GOT3 (cell line): Measurements from ENCODE around the gene SEMA4D.

Experiments
- DNase-seq: peaks from one replicate; lab custom pipeline; 2025; ENCODE audit warnings: mixed read lengths; lab: John Stamatoyannopoulos, UW

SEMA4D gene

DNA sequence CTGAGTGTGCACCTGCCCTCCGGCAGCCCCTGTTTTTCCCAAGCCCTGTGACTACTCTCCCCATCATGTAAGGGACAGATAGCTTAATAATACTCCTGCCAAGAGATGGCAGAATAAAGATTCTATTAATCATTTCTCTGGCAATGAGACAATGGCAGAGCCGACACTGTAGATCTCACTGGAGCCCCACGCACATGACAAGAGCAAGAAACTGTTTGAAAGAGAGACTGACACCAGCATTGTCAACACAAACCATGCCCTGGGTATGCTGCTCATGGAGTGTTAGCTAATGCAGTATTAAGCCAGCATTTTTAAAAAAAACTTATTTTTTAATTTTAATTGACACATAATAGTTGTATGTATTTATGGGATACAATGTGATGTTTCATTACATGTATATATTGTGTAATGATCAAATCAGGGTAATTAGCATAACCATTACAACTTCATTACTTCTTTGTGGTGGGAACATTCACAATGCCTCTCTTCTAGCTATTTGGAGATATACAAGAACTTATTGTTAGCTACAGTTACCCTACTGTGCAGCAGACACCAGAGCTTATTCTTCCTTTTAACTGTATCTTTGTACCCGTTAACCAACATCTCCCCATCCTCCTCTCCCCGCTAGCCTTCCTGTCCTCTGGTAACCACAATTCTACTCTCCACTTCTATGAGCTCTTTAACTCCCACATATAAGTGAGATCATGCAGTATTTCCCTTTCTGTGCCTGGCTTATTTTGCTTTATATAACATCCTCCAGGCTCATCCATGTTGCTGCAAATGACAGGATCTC is 31.5 kb upstream of the SEMA4D start:
- no peak for DNase-seq

DNA sequence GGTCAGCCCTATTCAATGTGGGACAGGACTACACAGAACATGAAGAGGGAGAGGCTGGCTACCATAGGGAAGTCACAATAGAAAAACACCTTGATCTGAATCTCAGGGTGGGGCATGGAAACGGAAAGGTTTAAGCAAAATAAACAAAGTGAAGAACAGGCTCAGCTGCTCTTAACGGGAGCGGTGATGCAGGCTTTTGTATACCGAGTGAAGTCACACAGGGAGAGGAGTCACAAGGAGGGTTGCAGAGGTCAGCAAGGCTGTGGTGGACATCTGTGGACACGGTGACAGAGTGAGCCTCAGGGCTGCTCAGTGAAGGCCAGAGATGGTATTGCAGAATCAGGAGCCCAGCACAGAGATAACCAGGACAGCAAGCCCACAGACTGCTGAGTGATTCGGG is 30.6 kb upstream of the SEMA4D start:
- no peak for DNase-seq

DNA sequence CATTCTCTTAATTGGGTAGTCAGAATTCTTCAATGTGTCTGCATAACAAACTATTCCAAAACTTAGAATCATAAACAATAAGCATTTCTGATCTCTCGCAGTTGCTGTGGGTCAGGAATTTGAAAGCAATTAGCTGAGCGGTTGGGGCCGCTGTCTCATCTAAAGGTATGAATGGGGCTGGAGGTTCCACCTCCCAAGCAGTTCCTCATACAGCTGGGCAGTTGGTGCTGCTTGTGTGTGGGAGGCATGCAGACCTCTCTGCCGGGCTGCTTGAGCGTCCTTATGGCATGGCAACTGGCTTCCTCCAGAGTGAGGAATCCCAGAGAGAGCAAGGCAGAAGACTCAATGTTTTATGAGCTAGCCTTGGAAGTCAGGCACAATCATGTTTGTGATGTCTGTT is 30.2 kb upstream of the SEMA4D start:
- no peak for DNase-seq

DNA sequence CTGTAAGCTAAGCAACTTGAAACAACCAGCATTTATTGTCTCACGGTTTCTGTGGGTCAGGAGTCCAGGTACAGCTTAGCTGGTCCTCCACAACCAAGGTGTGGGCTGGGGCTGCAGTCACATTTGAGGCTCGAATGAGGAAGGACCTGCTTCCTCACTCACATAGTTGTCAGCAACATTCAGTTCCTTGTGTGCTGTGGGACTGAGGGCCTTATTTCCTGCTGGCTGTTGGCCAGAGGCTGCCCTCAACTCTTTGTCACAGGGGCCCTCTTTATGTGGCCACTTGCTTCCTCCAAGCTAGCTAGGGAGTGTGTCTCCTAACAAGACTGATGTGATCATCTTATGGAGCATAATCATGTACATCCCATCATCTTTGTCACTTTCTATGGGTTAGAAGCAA is 29.2 kb upstream of the SEMA4D start:
- DNase-seq, result no peak

DNA sequence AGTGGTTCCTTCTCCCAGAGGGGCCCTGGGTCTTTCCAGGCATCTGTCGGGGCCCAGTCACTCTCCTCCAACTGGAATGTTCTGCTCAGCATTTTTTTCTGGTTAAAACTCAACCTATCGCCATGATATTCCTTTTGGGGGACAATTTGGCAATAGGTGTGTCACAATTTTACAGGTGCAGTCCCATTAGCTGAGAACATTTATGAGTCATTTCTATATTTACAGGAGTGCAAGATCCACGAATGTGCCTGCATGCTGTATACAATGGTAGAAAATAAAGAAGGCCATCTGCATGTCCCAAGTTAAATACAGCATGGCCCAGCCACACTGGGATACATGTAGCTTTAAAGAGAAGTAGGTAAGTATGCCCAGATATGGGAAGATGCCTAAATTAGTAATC is 28.8 kb upstream of the SEMA4D start:
- DNase-seq, result no peak

DNA sequence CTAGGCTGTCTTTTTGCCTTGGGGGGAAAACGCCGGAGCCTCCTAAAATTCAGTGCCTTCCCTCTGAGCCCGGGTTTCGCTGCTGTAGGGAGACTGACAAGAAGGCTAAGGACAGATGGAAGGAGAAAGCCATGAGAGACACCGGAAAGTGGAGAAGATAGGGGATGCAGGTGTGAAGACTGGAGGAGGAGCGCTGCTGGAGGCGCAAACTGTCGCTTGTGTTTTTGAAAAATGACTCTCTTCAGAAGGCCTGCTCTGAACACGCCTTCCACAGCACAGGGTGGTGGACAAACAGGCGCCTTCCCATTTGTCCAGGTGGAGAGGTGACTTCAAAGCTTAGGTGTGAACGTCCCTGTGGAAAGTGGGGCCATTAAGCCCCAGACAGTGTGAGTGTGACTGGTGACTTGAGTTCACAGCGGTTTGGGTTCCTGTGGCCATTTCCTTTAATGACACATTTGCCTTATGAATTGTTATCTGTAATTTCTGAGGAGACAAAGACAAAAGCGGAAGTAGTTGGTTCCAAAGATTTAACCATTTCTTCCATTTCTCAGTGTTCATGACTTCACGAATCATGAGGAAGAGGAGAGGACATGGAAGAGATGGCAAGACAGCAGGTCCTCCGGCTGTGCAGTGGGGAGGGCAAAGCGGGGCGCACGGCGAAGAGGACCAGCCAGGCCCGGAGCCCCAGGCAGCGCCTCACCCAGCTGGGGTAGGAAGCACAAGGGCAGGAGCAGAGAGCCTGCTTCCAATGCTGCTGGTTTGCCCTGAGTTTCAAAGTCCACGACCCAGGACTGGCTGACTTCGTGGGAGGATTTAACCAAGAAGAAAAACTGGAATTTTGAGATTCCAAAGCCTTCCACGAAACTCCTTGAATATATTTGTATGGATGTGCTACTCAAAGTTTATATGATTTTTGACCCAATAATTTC is 27.8 kb upstream of the SEMA4D start:
- DNase-seq, result no peak

DNA sequence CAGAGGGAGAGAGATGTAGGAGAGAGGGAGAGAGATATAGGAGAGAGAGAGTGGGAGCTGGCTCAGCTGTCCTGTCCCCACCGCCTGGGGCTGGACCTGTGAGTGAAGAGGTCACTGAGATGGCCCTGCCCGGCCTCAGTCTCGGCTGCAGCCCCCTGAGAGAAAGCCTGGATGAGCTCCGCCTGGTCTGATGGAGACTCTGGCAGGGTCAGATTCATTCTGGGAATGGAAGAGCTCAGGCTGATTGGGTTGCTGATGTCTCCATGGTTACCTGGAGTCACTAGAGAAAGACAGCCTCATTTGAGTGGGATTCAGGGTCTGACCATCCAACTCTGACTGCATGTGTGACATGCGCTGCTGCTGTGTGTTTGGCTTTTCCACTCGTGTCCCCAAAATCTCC is 27.1 kb upstream of the SEMA4D start:
- no peak for DNase-seq

DNA sequence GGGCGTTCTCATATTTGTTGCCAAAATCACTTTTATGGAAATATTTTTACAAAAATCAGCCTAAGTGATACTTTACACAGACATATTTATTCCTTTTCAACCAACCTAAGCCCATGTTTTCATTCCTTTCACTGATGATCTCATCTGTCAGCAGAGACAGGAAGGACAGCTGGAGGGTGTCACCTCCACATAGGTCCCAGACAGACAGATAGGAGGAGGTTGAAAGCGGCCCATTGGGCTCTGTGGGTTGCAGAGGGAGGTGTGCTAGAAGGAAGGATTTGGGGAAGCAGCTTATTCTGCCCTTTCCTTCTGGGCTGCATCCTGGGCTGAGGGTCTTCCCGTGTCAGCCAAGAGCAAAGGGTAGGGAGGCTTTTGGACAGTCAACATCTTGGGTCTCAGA is 26.0 kb upstream of the SEMA4D start:
- no peak for DNase-seq

DNA sequence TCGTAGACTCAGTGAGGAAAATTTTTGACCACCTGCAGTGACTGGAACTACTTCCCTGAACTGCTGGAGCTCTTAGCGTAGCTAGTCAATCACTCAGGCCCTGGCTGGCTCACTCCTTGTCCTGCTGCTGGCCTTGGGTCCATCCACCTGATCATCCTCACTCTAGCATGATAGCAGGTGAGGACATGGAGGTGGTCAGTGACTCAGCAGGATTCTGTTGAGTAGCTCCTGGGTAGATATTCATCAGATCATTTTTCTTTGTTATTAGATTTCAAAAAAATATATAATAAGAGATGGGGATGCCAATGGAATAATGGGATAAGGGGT is 25.0 kb upstream of the SEMA4D start:
- no peak for DNase-seq

DNA sequence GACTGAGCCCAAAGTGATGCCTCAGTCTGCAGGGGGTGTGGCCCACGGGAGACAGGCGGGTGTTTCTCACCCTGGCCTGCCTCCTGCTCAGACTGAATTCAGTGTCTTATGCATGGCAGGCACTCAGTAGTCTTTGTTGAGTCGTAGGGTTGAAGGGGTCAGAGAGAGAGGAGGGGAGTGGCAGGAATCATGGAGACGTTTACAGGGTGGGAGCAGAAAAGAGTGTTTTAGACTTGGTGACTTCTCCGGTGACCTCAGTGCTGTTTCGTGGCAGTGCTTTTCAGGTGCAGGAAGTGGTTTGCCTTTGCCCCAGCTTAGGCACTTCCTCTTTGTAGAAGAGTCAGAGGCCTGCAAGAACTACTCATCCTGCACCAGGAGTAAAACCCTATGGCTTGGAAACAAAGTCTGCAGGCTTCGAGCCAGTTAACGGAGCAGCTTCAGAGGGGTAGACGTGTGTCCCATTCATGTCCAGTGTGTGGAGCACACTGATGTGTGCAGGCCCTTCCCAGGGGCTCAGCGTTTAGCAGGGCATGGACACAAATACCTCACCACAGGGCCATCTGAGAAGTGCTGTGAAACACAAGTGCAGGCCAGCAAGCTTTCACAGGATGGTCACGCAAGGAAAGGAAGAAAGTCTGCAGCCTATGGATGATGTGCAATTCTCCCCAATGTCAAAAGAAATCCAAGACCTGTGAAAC is 24.5 kb upstream of the SEMA4D start:
- no peak for DNase-seq

DNA sequence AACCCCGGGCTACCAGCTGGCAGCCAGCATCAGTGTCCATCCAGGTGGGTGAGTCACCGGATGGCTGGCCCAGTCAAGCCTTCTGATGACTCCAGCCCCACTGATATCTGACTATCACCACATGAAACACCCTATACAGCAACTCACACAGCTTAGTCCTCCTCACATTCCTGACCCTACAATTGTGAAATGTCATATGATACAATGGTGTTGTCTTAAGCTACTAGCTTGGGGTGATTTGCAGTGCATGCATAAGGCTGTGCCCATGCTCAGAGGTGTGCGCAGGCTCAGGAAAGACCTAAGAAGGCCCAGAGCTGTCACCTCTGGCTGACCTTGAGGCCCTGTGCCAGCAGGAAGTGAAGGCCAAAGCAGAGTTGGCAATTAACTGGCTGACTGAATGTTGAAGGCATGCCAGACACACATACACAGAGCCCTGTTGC is 21.5 kb upstream of the SEMA4D start:
- no peak for DNase-seq

DNA sequence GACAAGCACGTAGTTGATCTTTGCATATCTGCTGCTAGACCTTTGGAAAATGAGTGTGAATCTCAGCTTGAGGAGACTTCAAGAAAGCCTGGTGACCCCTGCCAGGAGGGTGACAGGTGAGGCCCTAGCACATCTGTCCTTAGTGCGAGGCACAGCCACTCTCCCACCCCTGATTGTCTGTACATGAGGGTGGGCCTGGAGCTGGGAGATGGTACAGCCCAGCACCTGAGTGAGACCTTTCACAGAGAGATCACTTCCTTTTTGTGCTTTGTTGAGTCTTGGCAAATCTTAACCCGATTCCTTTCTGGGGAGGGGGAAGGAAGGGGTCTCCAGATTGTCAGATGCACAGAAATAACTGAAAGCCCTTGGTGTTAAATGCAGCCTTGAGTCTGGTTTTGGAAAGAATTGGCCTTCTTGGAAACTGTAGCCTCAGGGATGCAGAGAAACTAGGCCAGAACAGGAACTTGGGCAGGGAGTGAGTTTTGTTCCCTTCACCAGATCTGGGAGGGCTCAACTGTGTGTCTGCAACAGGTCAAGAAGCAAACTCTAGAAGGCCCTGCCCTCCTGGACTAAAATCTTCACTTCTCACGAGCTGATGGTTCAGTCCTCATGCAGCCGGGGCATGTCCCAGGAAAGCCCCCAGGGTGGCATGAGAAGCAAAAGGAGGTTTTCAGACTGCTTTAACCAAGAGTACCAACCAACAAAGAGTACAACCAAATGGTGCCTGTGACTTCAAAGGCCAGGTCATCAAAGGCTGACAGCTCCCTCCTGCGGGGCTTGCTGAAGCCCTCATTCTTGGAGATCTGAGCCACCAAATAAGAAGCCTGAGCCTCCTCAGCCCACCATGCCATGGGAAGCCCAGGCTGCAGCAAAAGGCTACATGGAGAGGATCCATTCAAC is 20.8 kb upstream of the SEMA4D start:
- no peak for DNase-seq

DNA sequence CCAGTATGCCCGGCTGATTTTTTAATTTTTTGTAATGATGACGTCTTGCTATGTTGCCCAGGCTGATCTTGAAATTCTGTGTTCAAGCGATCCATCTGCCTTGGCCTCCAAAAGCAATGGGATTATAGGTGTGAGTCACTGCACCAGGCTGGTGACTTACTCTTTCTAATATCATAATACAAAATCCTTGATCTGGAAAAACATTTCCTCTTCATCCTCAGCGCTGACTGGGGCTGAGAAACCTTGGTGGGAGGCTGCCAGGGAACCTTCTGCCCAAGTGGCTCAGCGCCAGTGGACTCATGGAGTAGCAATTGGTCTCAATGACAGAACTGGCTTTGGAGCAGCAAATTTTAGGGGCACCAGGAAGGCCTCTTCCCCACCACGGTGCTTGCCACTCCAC is 17.5 kb upstream of the SEMA4D start:
- DNase-seq, result no peak

DNA sequence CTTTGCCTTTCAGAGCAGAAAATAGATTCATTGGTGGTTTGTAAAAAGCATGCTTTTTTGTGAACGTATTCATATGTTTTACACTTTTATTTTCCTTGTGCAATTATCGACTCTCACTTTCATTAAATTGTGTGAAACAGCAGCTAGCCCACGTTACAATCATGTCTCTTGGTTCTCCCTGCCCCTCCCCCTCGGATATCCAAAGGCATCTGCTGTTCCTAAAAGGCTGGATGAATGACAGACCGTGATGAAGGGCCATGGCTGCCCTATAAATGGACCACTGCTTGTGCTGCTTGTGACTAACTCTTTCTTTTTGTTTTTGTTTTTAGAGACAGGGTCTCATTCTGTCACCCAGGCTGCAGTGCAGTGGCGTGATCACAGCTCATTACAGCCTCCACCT is 17.0 kb upstream of the SEMA4D start:
- DNase-seq, result no peak

DNA sequence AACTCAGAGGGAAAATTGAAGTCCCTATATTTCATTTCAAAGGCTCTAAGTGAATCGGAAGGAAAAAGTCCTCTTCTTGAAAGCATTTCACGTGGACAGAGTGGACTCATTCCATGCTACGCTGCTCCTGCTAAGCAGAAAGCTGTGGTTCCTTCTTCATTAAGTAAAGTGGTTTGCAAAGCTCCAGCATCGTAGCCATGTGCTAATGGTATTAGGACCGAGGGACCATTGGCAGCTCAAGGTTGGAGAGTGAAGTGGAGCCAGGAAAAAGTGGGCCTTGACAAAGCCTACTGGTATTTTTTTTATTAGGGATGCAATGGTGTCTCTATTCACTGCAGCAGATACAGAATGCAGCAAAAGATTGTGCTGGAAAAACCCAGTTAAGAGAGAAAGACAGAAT is 16.4 kb upstream of the SEMA4D start:
- DNase-seq, result no peak

DNA sequence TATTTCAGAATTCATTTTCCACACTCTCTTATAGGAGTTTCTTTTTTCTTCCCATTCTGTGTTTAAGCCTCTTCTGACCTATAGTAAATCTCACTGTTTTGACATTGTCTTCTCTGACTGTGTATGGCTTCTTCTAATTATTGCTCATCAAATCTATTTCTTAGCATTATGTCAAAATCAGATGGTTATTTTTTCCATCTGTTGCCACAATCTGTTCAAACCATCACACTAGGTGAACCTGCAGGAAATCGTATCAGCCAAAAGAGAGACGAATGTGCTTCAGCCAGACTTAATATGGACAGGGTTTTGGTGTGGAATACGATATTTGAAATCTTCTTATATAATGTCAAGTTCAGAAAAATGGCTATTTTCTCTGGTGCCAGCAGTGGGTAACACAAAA is 15.9 kb upstream of the SEMA4D start:
- DNase-seq, result no peak

DNA sequence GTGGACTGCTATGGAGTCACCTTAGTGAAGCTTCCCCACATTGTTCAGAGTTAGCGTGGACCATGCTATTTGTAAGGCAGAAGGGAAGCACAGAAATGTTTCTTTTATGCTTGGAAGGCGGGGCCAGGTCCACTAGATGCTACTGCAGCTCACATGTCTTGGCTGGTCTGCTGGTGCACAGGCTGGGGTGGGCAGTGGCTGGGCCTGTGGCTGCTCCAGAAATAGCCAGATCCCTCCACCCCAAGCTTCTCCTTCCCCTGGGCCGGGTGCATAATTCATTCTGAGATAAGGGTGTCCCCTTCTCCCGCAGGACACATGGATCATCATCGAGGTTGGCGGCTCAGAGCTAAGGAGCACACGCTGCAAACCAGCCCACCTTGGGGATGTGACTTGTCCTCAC is 14.5 kb upstream of the SEMA4D start:
- no peak for DNase-seq

DNA sequence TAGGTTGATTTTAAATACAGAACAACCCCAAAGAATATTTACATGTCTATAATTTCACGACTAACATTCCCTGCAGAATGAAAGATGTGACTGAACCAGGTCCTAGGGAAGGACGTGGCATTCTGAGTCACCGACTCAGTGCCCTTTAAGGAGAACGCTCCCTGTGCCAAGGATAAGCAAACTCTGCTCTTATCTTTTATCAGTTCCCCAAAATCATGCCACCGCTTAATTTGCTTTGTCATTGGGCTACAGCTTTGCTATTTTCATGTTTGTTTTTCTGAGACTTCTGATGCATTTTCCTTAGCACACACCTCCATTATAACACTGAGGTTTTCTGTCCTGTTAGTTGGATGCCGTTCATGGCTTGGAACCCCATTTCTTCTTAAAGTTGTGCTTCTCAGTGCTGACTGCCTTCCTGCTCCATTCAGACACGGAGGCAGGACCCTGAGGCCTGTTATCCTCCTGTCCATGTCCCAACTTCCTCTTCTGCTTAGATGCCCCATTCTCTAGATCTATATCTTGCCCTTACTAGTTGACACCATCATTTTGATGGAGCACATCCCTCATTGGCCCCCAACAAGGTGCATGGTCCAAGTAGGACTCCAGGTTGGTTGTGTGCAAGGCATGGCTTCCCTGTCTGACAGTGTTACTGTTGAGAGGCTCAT is 11.2 kb upstream of the SEMA4D start:
- DNase-seq, result no peak

DNA sequence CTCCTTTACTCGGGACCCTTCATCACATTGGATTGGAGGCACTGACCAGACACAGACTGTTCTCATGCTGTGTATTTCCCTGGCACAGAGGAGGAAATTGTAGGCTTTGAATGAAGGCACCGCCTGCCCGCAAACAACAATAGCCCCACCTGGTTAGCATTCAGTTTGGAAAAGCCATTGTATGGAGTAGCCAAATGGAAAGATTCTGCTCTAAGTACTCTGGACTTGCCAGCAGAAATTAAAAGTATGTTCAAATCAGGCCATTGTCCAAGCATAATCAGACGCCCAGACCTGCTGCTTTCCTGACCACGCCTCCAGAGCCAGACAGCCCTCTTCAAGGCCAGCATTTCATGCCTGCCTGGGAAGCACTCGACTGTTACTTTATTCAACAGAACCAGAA is 8.0 kb upstream of the SEMA4D start:
- no peak for DNase-seq

DNA sequence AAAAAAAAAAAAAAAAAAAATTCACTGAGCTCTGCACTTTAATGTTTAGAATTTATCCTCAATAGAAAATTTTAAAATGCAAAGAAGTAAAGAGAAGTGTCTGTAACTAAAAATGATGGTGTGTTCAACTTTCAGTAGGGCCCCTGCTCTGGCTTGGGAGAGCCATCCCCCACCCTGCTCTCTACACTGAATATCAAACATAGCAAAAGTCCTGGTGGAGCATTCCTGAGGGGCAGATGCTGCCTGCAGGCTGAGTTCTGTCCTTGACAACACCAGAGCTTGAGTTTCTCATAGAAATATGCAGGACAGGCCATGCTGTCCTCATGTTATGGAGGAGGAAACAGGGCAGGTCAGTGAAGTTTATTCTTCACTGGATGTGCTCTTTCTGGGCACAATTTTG is 7.1 kb upstream of the SEMA4D start:
- DNase-seq, result no peak

DNA sequence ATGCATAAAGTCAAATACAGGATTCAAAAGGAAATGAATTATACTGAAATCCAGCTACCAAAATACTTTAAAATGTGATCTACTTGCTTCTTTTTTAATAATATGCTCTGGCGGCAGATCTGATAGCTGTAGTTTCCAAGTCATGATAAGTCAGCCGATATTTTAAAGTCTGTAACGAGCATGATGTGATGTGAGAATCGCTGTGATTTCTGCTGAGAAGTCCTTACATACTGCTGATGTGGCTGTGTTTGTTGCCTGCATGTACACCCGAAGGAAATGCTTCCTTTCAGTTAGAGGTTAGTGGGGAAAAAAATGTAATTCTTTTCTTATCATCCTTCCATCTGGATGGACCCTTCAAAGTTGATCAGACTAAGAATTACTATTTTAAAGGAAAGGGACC is 4.8 kb upstream of the SEMA4D start:
- DNase-seq, result no peak
